ENCODE data around the gene PEAK3. TPM values are rescaled to one million over a fixed set of nuclear protein-coding genes. Genes with fewer than 3 reads are reported as not detected.

PEAK3 gene
- polyA plus RNA-seq, 1 experiment, result not detected

- Histone ChIP-seq H3K4me3 (ENCODE audit: low read depth, low read length) (no peak overlapping the region), H3K36me3 (ENCODE audit: control insufficient read depth, insufficient read depth, low read length) (peaks cover 3% of the 10 kb centered on the region; the same call in 1 of the 2 replicates), H3K27me3 (ENCODE audit: control insufficient read depth, insufficient read depth, low read length) (no peaks in the 10 kb centered on the region)
- ChIA-PET CTCF (interaction anchor here (0.7 kb wide), 1 partner anchor 116 kb away, joined by 3 read pairs; no protein-coding TSS in a partner anchor), POLR2A (no interaction called here)
- no peak for TF ChIP-seq CTCF (IDR thresholded peaks at IDR 0.05; ENCODE audit: insufficient read depth, low read depth, low read length)
- no peak for DNase-seq (ENCODE audit: low read depth)
Observed at GRCh38 chr19:2280633-2281264, 1.2 kb downstream of the PEAK3 start.

GRCh38 chr19:2278459-2279158 lies 3.4 kb downstream of the PEAK3 start:
- H3K27me3 ChIP-seq (ENCODE audit: control insufficient read depth, insufficient read depth, low read length), result no peaks in the 10 kb centered on the region
- no peak for DNase-seq (ENCODE audit: low read depth)
- H3K36me3 ChIP-seq (ENCODE audit: control insufficient read depth, insufficient read depth, low read length), result peaks cover 10% of the 10 kb centered on the region
- H3K4me3 ChIP-seq (ENCODE audit: low read depth, low read length), result no peak overlapping the region
- no peak for TF ChIP-seq CTCF (IDR thresholded peaks at IDR 0.05; ENCODE audit: insufficient read depth, low read depth, low read length)
- CTCF ChIA-PET, result no interaction called here
- POLR2A ChIA-PET, result no interaction called here

GRCh38 chr19:2277138-2277537 lies 4.8 kb downstream of the PEAK3 start:
- POLR2A ChIA-PET, result interaction anchor here (0.8 to 0.9 kb wide), 2 partner anchors 9 to 17 kb away, joined by 3 to 4 read pairs; no protein-coding TSS in a partner anchor
- Histone ChIP-seq H3K4me3 (ENCODE audit: low read depth, low read length) (no peak overlapping the region), H3K36me3 (ENCODE audit: control insufficient read depth, insufficient read depth, low read length) (peaks cover 17% of the 10 kb centered on the region), H3K27me3 (ENCODE audit: control insufficient read depth, insufficient read depth, low read length) (no peaks in the 10 kb centered on the region)
- CTCF ChIA-PET, result interaction anchor here (1.3 to 5.9 kb wide), 3 partner anchors 10 to 114 kb away, joined by 3 to 34 read pairs (median 14); no protein-coding TSS in a partner anchor
- DNase-seq (ENCODE audit: low read depth), result no peak
- TF ChIP-seq CTCF (IDR thresholded peaks at IDR 0.05; ENCODE audit: insufficient read depth, low read depth, low read length), result no peak

- no peak for TF ChIP-seq CTCF (IDR thresholded peaks at IDR 0.05; ENCODE audit: insufficient read depth, low read depth, low read length)
- H3K27me3 ChIP-seq (ENCODE audit: control insufficient read depth, insufficient read depth, low read length), result no peaks in the 10 kb centered on the region
- ChIA-PET POLR2A (interaction anchor here (0.8 kb wide), 1 partner anchor 18 kb away, joined by 3 read pairs; no protein-coding TSS in a partner anchor), CTCF (interaction anchor here (1.3 to 5.9 kb wide), 4 partner anchors 11 to 115 kb away, joined by 3 to 34 read pairs (median 14); no protein-coding TSS in a partner anchor)
- H3K4me3 ChIP-seq (ENCODE audit: low read depth, low read length), result no peak overlapping the region
- DNase-seq (ENCODE audit: low read depth), result no peak
- peaks cover 20% of the 10 kb centered on the region for H3K36me3 ChIP-seq (ENCODE audit: control insufficient read depth, insufficient read depth, low read length)
Observed at GRCh38 chr19:2276429-2276986, 5.5 kb downstream of the PEAK3 start.

Data from BJ (cell line).